LNCaP clone FGC (cell line): Measurements from ENCODE around the gene TGFB3.

ENCODE experiments used
- DNase-seq: peaks from one replicate; pipeline ENCODE4 v3.0.0-alpha.2; 2011; ENCODE audit warnings: low read depth
- H3K4me3 ChIP-seq: 2 replicates; pipeline ENCODE4 v1.5.1; 2011; ENCODE audit warnings: mild to moderate bottlenecking, low read depth, low read length, control low read depth
- TF ChIP-seq, protein P1 (sequence below): IDR thresholded peaks from 2 replicates; pipeline ENCODE4 v1.5.1; 2012; ENCODE audit warnings: mild to moderate bottlenecking; ENCODE audit not compliant: control insufficient read depth, insufficient read depth; ENCODE audit errors: extremely low read depth

TGFB3 gene

DNA sequence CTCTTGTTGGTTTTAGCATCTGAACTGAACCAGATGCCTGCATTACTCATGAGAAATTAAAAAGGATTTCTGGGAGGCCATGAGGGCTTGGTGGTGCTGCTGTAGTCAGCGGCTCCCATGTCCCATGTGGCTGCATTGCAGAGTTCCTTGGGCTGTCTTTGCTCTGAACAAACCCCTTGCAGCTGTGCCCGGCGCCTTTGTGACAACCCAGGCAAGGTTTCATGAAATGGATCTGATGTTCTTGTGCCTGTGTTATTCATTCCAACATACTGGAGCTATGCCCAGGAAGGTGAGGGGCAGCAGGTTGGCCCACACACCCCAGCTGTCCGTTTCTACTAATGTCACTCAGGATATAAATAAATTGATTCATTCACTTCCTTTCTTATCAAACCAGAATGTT is 40.8 kb downstream of the TGFB3 start:
- DNase-seq = no peak
- TF ChIP-seq, protein P1, sequence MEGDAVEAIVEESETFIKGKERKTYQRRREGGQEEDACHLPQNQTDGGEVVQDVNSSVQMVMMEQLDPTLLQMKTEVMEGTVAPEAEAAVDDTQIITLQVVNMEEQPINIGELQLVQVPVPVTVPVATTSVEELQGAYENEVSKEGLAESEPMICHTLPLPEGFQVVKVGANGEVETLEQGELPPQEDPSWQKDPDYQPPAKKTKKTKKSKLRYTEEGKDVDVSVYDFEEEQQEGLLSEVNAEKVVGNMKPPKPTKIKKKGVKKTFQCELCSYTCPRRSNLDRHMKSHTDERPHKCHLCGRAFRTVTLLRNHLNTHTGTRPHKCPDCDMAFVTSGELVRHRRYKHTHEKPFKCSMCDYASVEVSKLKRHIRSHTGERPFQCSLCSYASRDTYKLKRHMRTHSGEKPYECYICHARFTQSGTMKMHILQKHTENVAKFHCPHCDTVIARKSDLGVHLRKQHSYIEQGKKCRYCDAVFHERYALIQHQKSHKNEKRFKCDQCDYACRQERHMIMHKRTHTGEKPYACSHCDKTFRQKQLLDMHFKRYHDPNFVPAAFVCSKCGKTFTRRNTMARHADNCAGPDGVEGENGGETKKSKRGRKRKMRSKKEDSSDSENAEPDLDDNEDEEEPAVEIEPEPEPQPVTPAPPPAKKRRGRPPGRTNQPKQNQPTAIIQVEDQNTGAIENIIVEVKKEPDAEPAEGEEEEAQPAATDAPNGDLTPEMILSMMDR = no peak

DNA sequence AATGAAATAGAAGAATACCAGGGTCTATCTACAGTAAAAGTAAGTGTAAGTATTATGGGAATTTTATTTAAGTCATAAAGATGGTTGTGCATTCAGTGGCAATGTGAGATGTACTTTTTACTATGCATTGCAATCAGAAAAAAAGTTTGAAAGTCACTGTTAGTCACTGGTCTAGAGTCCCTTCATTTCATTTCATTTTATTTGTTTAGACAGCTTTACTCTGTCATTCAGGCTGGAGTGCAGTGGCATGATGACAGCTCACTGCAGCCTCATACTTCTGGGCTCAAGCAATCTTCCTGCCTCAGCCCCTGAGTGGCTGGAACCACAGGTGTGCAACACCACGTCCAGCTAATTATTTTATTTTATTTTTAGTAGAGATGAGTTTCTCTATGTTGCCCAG is 42.6 kb downstream of the TGFB3 start:
- TF ChIP-seq, protein P1 = no peak
- H3K4me3 ChIP-seq = no peak overlapping the region
- no peak for DNase-seq

More for the DNA sequence above, 40.8 kb downstream of the TGFB3 start:
- no peak overlapping the region for H3K4me3 ChIP-seq

DNA sequence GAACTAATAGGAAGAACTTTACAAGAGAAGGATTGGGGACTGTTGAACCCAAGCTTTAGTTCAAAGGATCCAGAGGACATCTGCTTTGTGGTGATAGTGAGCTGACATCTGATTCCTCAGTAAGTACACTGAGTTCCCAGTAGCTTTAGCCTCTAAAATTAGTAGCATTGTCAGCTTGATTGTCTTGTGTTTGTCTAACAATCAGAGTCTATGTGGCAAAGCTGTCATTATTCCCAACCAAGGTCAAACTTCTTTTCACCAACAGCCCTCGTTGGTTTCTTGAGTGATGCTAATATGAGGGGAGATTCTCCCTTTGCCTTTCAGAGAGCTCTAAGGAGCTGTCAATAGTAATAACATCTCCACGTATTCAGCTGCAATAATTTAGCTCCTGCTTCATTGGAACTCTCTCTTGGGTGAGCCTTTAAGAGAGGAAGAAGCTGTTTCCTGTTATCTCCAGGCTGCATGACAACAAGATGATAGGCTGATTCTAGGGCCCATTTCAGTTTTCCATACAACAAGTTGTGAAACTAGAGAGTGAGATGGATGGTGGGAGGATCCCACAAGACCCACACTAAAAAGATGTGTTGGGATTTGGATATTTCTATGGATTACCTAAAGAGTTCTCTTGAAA is 46.7 kb downstream of the TGFB3 start:
- no peak for DNase-seq
- no peak overlapping the region for H3K4me3 ChIP-seq
- TF ChIP-seq, protein P1 = no peak

DNA sequence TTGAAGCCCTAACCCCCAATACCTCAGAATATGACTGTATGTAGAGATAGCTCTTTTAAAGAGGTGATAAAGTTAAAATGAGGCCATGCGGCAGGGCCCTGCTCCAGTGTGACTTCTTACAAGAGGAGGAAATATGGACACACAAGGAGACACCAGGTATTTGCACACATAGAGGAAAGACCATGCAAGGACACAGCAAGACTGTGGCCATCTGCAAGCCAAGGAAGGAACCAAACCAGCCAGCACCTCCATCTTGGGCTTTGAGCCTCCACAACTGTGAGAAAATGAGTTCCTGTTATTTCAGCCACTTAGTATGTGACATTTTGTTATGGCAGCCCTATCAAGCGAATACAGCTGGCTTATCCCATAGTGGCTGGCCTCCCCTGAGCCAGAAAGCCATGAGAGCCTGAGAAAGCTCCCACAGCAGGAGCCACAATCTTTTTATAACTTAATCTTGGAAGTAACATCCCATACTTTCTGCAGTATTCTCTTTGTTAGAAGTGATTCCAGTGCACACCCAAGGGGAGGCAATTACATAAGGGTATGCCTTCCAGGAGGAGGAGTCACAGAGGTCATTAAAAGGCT is 48.0 kb downstream of the TGFB3 start:
- DNase-seq = no peak
- no peak overlapping the region for H3K4me3 ChIP-seq
- TF ChIP-seq, protein P1 = no peak

DNA sequence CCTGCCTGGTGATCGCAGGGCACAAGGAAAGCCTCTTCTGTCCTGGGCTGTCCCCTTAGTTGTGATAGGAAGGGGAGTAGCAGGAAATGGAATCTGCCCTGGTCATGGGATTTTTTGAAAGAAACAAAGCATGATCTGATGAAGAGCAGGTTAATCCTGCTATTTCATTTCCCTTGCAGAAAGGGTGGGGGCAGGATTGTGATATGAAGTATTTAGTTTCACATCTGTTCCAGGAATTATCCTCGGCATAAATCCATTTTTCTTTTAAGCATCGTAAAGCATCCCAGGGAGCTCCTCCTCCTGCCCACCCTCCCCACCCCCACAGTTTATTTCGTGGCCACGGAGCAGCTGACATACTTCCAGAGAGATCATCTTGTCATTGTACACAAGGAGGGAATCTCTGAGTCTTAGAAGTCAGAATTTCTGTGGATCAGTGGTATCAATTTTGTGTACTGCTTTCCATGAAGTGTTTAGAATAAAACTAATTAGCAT is 53.1 kb downstream of the TGFB3 start:
- no peak for DNase-seq
- TF ChIP-seq, protein P1 = no peak
- no peak overlapping the region for H3K4me3 ChIP-seq

DNA sequence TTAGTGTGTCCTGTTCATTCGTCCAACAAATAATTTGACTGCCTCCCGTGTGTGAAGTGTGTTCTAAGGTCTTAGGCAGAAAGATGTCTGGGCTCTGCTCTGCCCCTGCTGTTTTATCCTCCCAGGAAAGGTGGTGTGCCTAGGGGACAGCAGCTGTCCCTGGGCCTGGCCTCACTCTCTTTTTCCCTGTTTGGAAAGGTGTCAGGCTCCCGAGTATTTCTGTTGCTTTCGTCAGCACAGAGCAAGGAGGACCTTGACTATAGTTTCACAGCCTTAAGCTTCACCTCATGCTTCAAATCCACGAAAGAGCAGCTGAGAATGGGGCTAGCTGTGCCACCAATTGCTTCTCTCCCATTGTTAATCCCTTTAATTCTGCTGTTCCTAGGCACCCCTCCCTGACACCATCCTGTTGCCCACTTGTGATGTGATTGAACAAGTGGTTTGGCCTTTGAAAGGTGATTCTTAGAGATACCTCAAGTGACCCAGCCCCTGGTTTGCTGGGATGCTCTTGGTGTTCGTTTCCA is 54.2 kb downstream of the TGFB3 start:
- TF ChIP-seq, protein P1 = no peak
- no peak for DNase-seq
- H3K4me3 ChIP-seq = no peak overlapping the region
